ENCODE data around the gene NRXN2. TPM values are rescaled to one million over a fixed set of nuclear protein-coding genes. Genes with fewer than 3 reads are reported as not detected.
"Not testable (repeated sequence)": the region's sequence is repeated elsewhere in the genome, so short reads cannot be mapped to it uniquely, and the experiment has no call there.

Gene NRXN2
- total RNA-seq, 1 experiment from 2014 or later = 0.77 TPM

DNA sequence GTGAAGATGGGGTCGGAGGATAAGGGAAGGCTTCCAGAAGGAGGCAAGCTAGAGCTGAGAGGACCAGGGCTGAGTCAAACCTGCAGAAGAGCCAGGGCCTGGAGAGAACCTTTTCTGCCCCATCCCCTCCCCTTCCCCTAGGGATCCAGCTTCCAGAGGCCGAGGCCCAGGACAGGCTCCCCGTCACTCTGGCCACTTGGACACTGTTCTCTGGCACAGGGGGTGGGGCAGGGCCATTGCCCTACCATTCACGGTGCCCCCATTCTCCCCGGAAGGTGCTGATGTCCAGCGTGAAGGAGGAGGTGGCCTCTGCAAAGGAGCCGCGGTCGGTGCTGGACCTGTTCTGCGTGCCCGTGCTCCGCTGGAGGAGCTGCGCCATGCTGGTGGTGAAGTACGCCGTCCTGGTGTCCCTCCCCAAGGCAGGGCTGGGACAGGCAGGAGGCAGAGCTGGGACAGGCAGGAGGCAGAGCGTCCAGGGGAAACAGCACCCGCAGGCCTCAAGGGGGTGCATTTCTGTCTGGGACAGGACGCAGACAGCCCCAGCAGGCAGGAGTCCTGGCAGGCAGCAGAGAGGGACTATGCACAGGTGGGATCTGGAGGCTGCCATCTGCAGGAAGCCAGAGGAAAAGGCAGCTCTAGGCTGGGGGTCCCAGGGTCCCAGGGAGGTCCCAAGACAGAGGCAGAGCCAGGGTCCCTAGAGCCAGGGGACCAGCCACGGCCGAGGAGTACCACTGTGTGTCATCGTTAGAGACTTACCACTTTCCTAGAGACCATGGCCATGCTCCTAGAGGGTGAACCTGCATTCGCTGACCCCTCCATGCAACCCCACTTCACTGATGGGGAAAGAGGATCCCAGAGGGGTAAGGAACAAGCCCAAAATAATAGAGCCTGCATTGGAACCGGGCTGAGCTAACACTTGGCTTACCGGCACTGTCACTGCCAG is 157.8 kb downstream of the NRXN2 start:
- in situ Hi-C loops (cut with HindIII; ENCODE audit: low pct_unique_long_range_greater_than_20kb, low sequenced_read_pairs) = no loop called here
- DNase-seq (ENCODE audit: low read depth, low spot score) = no peak

GRCh38 chr11:64564419-64564818 is 158.6 kb downstream of the NRXN2 start:
- no peak for DNase-seq (ENCODE audit: low read depth, low spot score)
- in situ Hi-C loops (cut with HindIII; ENCODE audit: low pct_unique_long_range_greater_than_20kb, low sequenced_read_pairs) = no loop called here

GRCh38 chr11:64563966-64564365 is 159.0 kb downstream of the NRXN2 start:
- DNase-seq (ENCODE audit: low read depth, low spot score) = no peak
- in situ Hi-C loops (cut with HindIII; ENCODE audit: low pct_unique_long_range_greater_than_20kb, low sequenced_read_pairs) = no loop called here

DNA sequence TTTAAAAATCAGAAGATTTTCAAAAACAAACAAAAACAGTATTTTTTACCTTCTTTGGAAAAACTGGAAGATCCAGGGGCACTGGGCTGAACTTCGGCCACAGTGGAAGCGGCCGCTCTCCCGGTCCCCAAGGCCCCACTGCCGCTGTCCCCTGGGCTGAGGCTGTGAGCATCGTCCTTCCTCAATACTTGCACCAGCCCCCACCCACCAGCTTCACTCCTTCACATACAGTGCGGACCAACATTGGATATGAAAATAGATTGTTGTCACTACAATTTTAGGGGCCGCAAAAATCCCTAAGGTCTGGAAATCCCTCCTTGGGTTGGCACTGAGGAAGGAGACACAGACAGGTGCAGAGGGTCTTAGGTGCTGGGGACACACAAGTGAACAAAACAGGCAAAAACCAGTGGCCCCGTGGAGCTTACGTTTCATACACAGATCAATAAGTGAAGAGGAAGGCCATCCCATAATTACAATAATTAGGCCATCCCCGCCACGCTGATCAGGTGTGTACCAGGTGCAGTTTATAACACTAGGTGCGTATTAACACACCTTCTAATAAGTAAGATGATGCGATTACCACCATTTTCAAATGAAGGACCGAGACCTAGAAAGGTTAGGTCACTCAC is 160.2 kb downstream of the NRXN2 start:
- no peak for DNase-seq (ENCODE audit: low read depth, low spot score)
- in situ Hi-C loops (cut with HindIII; ENCODE audit: low pct_unique_long_range_greater_than_20kb, low sequenced_read_pairs) = no loop called here

- no peak for DNase-seq (ENCODE audit: low read depth, low spot score)
- in situ Hi-C loops (cut with HindIII; ENCODE audit: low pct_unique_long_range_greater_than_20kb, low sequenced_read_pairs) = no loop called here
These were observed 160.8 kb downstream of the NRXN2 start for GRCh38 chr11:64561984-64562722.

GRCh38 chr11:64561429-64561828 is 161.6 kb downstream of the NRXN2 start:
- in situ Hi-C loops (cut with HindIII; ENCODE audit: low pct_unique_long_range_greater_than_20kb, low sequenced_read_pairs); DNase-seq (ENCODE audit: low read depth, low spot score): not testable (repeated sequence)

DNA sequence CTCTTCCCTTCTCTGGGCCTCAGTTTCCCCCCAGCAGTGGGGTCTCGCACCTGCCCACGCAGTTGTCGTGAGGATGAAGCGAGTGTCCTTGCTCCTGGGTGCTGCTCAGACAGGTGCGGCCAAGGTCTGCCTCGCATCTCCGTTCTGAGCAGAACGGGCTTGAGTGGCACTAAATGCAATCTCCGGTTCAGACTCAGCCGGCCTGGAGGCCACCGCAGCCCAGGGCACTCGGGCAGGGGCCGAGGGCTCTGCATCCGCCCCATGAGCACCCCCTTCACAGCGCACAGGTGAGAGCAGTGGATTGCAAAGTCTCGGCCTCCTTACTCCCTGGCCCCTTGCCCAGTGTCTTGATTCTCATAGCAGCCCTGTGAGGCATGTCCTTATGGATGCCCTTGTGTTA is 162.1 kb downstream of the NRXN2 start:
- no peak for DNase-seq (ENCODE audit: low read depth, low spot score)
- in situ Hi-C loops (cut with HindIII; ENCODE audit: low pct_unique_long_range_greater_than_20kb, low sequenced_read_pairs) = no loop called here

DNA sequence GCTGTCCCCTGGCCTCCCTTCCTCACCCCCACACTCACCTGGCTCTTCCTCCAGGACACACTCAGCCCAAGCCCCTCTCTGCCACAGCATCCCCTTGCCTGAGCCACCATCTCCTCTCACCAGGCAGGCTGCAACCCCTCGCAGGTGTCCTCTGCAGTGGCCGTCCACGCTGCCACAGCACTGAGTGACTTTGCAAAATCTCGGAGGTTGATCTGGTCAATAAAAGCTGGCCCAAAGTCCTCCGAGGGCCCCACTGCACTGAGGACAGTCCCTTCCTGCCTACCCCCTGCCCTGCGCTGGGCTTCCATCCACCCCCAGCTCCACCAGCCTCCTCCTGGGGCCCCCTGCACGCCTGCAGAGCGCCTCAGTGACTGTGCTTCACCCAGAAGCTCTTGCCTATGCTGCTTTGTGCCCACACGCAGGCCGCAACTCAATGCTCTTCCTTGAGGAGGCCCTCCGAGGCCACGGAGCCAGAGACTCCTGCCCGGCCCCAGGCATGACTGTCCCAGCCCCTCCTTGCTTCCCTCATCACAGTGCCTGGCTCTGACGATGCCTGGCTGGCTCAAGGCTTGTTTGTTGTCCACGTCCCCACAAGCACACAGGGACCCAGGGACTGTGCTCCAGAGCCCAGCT is 162.7 kb downstream of the NRXN2 start:
- no peak for DNase-seq (ENCODE audit: low read depth, low spot score)
- in situ Hi-C loops (cut with HindIII; ENCODE audit: low pct_unique_long_range_greater_than_20kb, low sequenced_read_pairs) = no loop called here

DNA sequence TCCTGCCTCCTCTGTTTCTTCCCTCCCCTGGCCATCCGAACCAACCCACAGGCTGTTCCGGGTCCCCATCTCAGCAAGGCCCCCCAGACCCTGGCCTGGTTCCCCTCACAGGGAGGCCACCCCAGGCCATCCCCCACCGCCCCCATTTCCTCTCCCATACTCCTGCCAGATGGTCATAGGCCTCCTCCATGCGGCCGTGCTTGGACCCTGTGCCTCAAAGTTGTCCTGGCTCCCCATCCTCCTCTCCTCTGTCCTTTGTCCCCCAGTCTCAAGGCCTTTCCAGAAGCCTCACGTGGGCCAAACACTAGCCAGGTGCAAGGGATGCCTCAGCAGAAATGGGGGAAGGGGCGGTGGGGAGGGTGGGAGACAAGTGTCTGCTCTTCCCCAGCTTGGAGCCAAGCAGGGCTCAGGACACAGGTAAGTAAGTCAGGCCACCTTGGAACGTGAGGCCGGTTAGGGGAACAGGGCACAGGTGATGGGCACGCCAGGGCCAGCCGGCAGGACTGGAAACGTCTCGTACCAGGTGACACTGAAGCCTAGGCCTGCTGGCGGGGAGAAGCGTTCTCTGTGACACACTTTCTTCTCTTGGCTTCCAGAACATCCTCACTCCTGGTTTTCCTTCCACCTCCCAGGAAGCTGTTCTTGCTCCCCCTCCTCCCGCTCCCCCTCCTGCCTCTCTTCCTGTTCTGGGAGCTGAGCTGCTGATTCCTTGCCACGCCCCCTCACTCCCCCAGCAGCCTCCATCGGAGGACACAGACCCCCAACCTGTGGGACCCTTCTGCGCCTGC is 163.5 kb downstream of the NRXN2 start:
- DNase-seq (ENCODE audit: low read depth, low spot score) = no peak
- in situ Hi-C loops (cut with HindIII; ENCODE audit: low pct_unique_long_range_greater_than_20kb, low sequenced_read_pairs) = no loop called here

DNA sequence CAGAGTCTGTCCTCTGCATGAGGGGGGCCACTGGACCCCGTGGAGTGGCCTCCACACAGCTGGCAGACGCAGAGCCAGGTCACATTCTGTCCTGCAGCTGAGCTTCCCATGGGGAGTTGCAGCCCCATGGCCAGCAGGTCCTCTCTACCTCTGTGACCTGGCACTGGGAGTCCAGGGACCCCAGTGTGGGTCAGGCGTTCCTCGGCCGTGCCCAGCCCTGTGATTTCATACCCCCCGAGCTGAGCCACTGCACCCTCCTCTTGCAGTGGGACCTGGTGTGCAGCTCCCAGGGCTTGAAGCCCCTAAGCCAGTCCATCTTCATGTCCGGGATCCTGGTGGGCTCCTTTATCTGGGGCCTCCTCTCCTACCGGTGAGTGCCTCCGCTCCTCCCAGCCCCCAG is 164.1 kb downstream of the NRXN2 start:
- in situ Hi-C loops (cut with HindIII; ENCODE audit: low pct_unique_long_range_greater_than_20kb, low sequenced_read_pairs) = no loop called here
- no peak for DNase-seq (ENCODE audit: low read depth, low spot score)

GRCh38 chr11:64558065-64558745 is 164.8 kb downstream of the NRXN2 start:
- DNase-seq (ENCODE audit: low read depth, low spot score) = no peak
- in situ Hi-C loops (cut with HindIII; ENCODE audit: low pct_unique_long_range_greater_than_20kb, low sequenced_read_pairs) = no loop called here

GRCh38 chr11:64556721-64557250 is 166.2 kb downstream of the NRXN2 start:
- in situ Hi-C loops (cut with HindIII; ENCODE audit: low pct_unique_long_range_greater_than_20kb, low sequenced_read_pairs) = no loop called here

More at GRCh38 chr11:64556721-64557250, 166.2 kb downstream of the NRXN2 start:
- DNase-seq (ENCODE audit: low read depth, low spot score) = no peak

Other genes with a start within 250 kb of the NRXN2 start
- gene SLC22A11, start 167.3 kb downstream of the NRXN2 start, total RNA-seq (2014; rRNA removed; shearing (Covaris generic)) = not detected in 2 replicates
- not detected in 2 replicates for gene SLC22A12, start 132.0 kb downstream of the NRXN2 start, total RNA-seq (2014; rRNA removed; shearing (Covaris generic))
- 0.19 TPM in 1 of 2 replicates, not detected in the other for gene RASGRP2, start 20.9 kb upstream of the NRXN2 start, total RNA-seq (2014; rRNA removed; shearing (Covaris generic))
- 0.05 and 0.08 TPM in 2 replicates for gene PYGM, start 36.8 kb upstream of the NRXN2 start, total RNA-seq (2014; rRNA removed; shearing (Covaris generic))
- 53.3 and 57.4 TPM in 2 replicates for gene SF1, start 55.3 kb upstream of the NRXN2 start, total RNA-seq (2014; rRNA removed; shearing (Covaris generic))
- gene MAP4K2, start 80.0 kb upstream of the NRXN2 start, total RNA-seq (2014; rRNA removed; shearing (Covaris generic)) = 14.9 and 16.3 TPM in 2 replicates
- gene MEN1, start 87.4 kb upstream of the NRXN2 start, total RNA-seq (2014; rRNA removed; shearing (Covaris generic)) = 8.5 and 9.1 TPM in 2 replicates
- gene CDC42BPG, start 121.5 kb upstream of the NRXN2 start, total RNA-seq (2014; rRNA removed; shearing (Covaris generic)) = 1.1 and 1.6 TPM in 2 replicates
- gene EHD1, start 155.4 kb upstream of the NRXN2 start, total RNA-seq (2014; rRNA removed; shearing (Covaris generic)) = 9.7 and 12.6 TPM in 2 replicates
- 5.2 and 8.1 TPM in 2 replicates for gene ATG2A, start 194.0 kb upstream of the NRXN2 start, total RNA-seq (2014; rRNA removed; shearing (Covaris generic))
- gene PPP2R5B, start 201.5 kb upstream of the NRXN2 start, total RNA-seq (2014; rRNA removed; shearing (Covaris generic)) = 8.4 and 13.3 TPM in 2 replicates
- not detected in 2 replicates for gene GPHA2, start 212.7 kb upstream of the NRXN2 start, total RNA-seq (2014; rRNA removed; shearing (Covaris generic))
- not detected in 2 replicates for gene MAJIN, start 248.9 kb upstream of the NRXN2 start, total RNA-seq (2014; rRNA removed; shearing (Covaris generic))